ENCODE data around the gene KCNK10.

Gene KCNK10

DNA sequence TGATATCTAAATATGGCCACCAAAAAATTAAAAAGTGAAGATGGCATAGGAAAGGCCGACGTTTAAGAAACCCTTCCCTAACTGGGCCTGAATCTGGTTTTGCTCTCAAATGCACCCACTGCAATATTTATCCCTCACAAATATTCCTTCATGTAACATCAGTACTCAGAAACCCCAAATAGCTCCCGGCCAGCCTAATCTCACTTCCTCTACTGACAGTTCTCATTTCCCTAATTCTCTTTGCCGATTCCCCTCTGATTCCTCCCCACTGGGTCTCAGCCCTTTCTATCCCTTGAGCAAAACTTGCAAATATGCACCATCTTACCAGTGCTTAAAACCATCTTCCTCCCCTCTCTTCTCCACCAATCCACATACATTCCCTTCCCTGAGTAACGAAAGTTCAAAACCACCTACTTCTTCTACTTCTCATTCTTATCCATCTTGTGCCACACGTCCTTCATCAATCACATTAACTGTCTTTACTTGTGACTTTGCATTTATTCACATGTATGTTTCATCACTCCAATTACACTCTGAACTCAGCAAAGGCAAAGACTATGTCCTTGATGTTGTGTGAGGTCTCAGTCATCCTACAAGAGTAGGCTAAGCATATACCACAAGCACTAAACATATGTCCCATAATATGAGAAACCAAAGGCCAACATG is 23.1 kb downstream of the KCNK10 start:
- Histone ChIP-seq H3K9ac (ENCODE audit: low read length in 2 of 2) (no peak overlapping the region), H3K9me3 (ENCODE audit: control insufficient read depth in 2 of 2, low read length in 2 of 2) (peaks cover 2% of the 10 kb centered on the region in 2 donors), H3K36me3 (ENCODE audit: control insufficient read depth in 2 of 2, insufficient read depth in 2 of 2, low read length in 2 of 2) (no peaks in the 10 kb centered on the region), H3K4me1 (ENCODE audit: control insufficient read depth, insufficient read depth, low read length) (no peaks in the 10 kb centered on the region), H3K27ac (ENCODE audit: low read length) (no peak overlapping the region), H3K4me3 (ENCODE audit: low read length in 2 of 2) (no peak overlapping the region), H3K27me3 (ENCODE audit: control insufficient read depth in 1 of 2, insufficient read depth in 2 of 2, low read length in 2 of 2) (no peaks in the 10 kb centered on the region)

DNA sequence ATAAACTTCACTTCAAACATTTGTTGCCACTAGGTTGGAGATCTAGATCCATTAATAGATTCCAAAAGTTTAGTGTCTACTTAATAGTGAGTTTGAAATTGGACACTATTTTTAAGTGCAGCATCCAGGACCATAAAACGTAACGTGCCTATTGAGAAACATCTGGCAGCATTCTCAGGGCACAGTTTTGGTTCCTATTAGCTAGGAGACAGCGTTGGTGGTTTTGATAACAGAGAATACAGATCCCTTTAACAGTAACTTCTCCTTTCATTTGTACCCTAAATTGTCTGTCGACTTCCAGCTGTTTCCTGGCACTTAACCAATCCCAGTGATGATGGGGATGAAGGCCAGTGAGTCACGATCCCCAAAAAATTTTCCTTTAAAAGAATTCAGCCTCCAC is 25.8 kb downstream of the KCNK10 start:
- Histone ChIP-seq H3K27ac (ENCODE audit: low read length) (no peak overlapping the region), H3K36me3 (ENCODE audit: control insufficient read depth in 2 of 2, insufficient read depth in 2 of 2, low read length in 2 of 2) (no peaks in the 10 kb centered on the region), H3K27me3 (ENCODE audit: control insufficient read depth in 1 of 2, insufficient read depth in 2 of 2, low read length in 2 of 2) (peaks cover 0 to 2% of the 10 kb centered on the region in 2 donors), H3K4me1 (ENCODE audit: control insufficient read depth, insufficient read depth, low read length) (no peaks in the 10 kb centered on the region), H3K9ac (ENCODE audit: low read length in 2 of 2) (no peak overlapping the region), H3K9me3 (ENCODE audit: control insufficient read depth in 2 of 2, low read length in 2 of 2) (peaks cover 0 to 2% of the 10 kb centered on the region in 2 donors), H3K4me3 (ENCODE audit: low read length in 2 of 2) (no peak overlapping the region)

DNA sequence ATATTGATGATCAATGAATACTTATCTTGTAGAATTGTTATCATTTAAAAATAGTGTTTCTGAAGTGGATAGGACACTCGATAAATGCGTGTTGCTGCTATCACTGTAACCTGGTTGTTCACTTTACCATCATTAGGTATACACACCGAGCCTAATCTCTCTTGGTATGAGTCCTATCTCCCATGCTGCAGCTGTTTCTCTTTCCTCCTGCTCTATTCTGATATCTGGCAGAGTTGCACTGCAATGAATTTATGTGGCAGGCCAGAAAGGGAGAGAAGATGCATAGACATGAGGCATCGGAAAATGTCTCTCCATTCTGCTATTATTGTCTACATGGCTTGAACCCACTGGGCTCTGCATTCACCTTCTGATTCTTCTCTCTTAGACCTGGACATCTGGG is 26.7 kb downstream of the KCNK10 start:
- Histone ChIP-seq H3K4me3 (ENCODE audit: low read length in 2 of 2) (no peak overlapping the region), H3K9me3 (ENCODE audit: control insufficient read depth in 2 of 2, low read length in 2 of 2) (no peaks in the 10 kb centered on the region), H3K27me3 (ENCODE audit: control insufficient read depth in 1 of 2, insufficient read depth in 2 of 2, low read length in 2 of 2) (peaks cover 0 to 2% of the 10 kb centered on the region in 2 donors), H3K36me3 (ENCODE audit: control insufficient read depth in 2 of 2, insufficient read depth in 2 of 2, low read length in 2 of 2) (no peaks in the 10 kb centered on the region), H3K27ac (ENCODE audit: low read length) (no peak overlapping the region), H3K9ac (ENCODE audit: low read length in 2 of 2) (no peak overlapping the region), H3K4me1 (ENCODE audit: control insufficient read depth, insufficient read depth, low read length) (no peaks in the 10 kb centered on the region)

DNA sequence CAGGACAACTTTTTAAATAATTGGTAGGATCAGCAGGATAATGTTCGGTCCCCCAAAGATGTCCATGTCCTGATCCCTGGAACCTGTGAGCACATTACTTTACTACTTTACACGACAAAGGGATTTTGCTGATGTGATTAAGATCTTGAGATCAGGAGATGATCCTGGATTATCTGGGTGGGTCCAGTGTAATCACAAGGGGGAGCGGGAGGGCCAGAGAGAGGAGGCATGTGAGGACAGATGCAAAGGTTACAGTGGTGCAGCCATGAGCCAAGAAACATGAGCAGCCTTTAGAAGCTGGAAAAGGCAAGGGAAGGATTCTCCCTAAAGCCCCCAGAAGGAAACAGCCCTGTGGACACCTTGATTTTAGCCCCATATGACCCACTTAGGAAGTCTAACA is 33.1 kb downstream of the KCNK10 start:
- H3K36me3 ChIP-seq (ENCODE audit: control insufficient read depth in 2 of 2, insufficient read depth in 2 of 2, low read length in 2 of 2), result no peaks in the 10 kb centered on the region
- no peak overlapping the region for H3K9ac ChIP-seq (ENCODE audit: low read length in 2 of 2)
- peaks cover 0 to 2% of the 10 kb centered on the region in 2 donors for H3K27me3 ChIP-seq (ENCODE audit: control insufficient read depth in 1 of 2, insufficient read depth in 2 of 2, low read length in 2 of 2)
- H3K9me3 ChIP-seq (ENCODE audit: control insufficient read depth in 2 of 2, low read length in 2 of 2), result peaks cover 5 to 6% of the 10 kb centered on the region in 2 donors
- no peak overlapping the region for H3K27ac ChIP-seq (ENCODE audit: low read length)
- no peak overlapping the region for H3K4me3 ChIP-seq (ENCODE audit: low read length in 2 of 2)
- no peaks in the 10 kb centered on the region for H3K4me1 ChIP-seq (ENCODE audit: control insufficient read depth, insufficient read depth, low read length)

DNA sequence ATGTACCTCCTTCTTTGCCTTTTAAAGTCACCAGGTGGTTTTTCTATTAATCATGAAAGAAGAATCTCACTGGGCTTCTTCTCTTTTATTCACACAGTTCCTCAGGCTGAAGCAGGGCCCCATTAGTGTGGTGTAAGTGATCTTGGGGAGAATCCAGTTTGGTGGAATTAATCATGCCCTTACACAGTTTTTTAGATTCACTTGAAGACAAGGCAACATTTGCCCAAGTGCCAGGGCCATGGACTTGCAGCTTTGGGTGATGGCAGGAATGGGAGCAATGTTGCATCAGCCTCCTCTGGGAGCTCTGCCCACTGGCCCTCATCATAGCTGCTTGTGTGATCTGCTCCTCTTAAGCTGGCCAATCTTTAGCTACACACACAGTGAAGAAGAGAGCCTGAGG is 33.8 kb downstream of the KCNK10 start:
- no peaks in the 10 kb centered on the region for H3K36me3 ChIP-seq (ENCODE audit: control insufficient read depth in 2 of 2, insufficient read depth in 2 of 2, low read length in 2 of 2)
- no peak overlapping the region for H3K27ac ChIP-seq (ENCODE audit: low read length)
- no peak overlapping the region for H3K9ac ChIP-seq (ENCODE audit: low read length in 2 of 2)
- peaks cover 5 to 6% of the 10 kb centered on the region in 2 donors for H3K9me3 ChIP-seq (ENCODE audit: control insufficient read depth in 2 of 2, low read length in 2 of 2)
- no peak overlapping the region for H3K4me3 ChIP-seq (ENCODE audit: low read length in 2 of 2)
- no peaks in the 10 kb centered on the region for H3K4me1 ChIP-seq (ENCODE audit: control insufficient read depth, insufficient read depth, low read length)
- H3K27me3 ChIP-seq (ENCODE audit: control insufficient read depth in 1 of 2, insufficient read depth in 2 of 2, low read length in 2 of 2), result peaks cover 0 to 2% of the 10 kb centered on the region in 2 donors

DNA sequence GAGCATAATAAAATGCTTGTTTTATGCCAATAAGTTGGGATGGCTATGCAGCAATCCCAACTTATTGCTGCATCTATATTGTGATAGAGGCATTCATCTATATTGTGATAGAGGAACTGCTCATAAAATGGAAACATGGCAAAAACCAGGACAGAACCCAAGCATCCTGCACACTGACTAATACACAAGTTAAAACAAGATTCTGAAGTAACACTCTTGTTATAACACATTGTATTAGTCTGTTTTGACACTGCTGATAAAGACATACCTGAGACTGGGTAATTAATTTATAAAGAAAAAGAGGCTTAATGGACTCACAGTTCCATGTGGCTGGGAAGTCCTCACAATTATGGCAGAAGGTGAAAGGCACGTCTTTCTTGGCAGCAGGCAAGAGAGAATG is 36.8 kb downstream of the KCNK10 start:
- Histone ChIP-seq H3K9ac (ENCODE audit: low read length in 2 of 2) (no peak overlapping the region), H3K27ac (ENCODE audit: low read length) (no peak overlapping the region), H3K4me3 (ENCODE audit: low read length in 2 of 2) (no peak overlapping the region), H3K27me3 (ENCODE audit: control insufficient read depth in 1 of 2, insufficient read depth in 2 of 2, low read length in 2 of 2) (no peaks in the 10 kb centered on the region), H3K4me1 (ENCODE audit: control insufficient read depth, insufficient read depth, low read length) (no peaks in the 10 kb centered on the region), H3K36me3 (ENCODE audit: control insufficient read depth in 2 of 2, insufficient read depth in 2 of 2, low read length in 2 of 2) (no peaks in the 10 kb centered on the region), H3K9me3 (ENCODE audit: control insufficient read depth in 2 of 2, low read length in 2 of 2) (peaks cover 5 to 6% of the 10 kb centered on the region in 2 donors)

DNA sequence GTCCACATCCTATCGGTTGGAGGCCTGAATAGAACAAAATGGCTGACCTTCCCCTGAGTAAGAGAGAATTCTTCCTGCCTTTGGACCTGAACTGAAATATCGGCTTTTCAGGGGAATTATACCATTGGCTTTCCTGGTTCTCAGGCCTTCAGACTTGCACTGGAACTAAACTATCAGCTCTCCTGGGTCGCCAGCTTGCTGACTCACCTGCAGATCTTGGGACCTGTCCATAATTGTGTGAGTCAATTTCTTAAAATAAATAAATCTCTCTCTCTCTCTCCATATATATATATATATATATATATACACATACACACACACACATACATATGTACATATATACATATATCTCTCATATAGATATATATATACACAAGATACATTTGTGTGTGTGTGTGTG is 41.6 kb downstream of the KCNK10 start:
- no peak overlapping the region for H3K27ac ChIP-seq (ENCODE audit: low read length)
- no peaks in the 10 kb centered on the region for H3K27me3 ChIP-seq (ENCODE audit: control insufficient read depth in 1 of 2, insufficient read depth in 2 of 2, low read length in 2 of 2)
- no peak overlapping the region for H3K9ac ChIP-seq (ENCODE audit: low read length in 2 of 2)
- no peaks in the 10 kb centered on the region for H3K4me1 ChIP-seq (ENCODE audit: control insufficient read depth, insufficient read depth, low read length)
- no peak overlapping the region for H3K4me3 ChIP-seq (ENCODE audit: low read length in 2 of 2)
- no peaks in the 10 kb centered on the region for H3K36me3 ChIP-seq (ENCODE audit: control insufficient read depth in 2 of 2, insufficient read depth in 2 of 2, low read length in 2 of 2)
- peaks cover 4 to 5% of the 10 kb centered on the region in 2 donors for H3K9me3 ChIP-seq (ENCODE audit: control insufficient read depth in 2 of 2, low read length in 2 of 2)

DNA sequence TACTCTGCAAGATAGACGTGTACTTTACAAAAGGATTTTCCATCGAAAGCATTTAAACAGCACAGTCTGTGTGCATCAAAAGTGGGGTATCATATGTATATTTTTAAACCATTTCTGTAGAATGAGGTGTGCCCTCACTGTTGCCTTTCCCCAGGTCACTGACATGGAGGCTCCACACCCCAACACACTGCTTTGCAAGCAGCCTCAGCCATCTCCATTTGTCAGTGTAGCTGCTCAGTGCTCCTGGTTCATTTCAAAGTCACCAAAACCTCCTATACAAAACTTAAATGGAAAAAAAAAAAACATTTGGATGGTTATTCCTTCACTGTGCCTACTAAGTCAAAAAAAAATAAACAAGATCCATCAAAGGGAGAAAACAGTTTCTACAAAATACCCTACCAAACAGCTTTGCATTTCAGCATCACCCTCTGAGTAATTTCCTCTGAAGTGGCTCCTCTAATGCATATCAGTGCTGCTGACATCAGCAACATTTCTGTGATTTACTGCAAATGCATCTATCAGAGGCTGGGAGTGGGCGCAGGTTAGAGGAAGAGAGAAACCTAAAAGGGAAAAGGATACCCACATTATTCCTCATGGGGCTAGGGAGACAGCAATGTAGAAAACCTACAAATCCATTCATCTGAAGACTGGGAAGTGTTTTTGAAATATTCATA is 46.0 kb downstream of the KCNK10 start:
- Histone ChIP-seq H3K9me3 (ENCODE audit: control insufficient read depth in 2 of 2, low read length in 2 of 2) (no peaks in the 10 kb centered on the region), H3K9ac (ENCODE audit: low read length in 2 of 2) (no peak overlapping the region), H3K4me3 (ENCODE audit: low read length in 2 of 2) (no peak overlapping the region), H3K27me3 (ENCODE audit: control insufficient read depth in 1 of 2, insufficient read depth in 2 of 2, low read length in 2 of 2) (no peaks in the 10 kb centered on the region), H3K36me3 (ENCODE audit: control insufficient read depth in 2 of 2, insufficient read depth in 2 of 2, low read length in 2 of 2) (no peaks in the 10 kb centered on the region), H3K4me1 (ENCODE audit: control insufficient read depth, insufficient read depth, low read length) (no peaks in the 10 kb centered on the region), H3K27ac (ENCODE audit: low read length) (no peak overlapping the region)

DNA sequence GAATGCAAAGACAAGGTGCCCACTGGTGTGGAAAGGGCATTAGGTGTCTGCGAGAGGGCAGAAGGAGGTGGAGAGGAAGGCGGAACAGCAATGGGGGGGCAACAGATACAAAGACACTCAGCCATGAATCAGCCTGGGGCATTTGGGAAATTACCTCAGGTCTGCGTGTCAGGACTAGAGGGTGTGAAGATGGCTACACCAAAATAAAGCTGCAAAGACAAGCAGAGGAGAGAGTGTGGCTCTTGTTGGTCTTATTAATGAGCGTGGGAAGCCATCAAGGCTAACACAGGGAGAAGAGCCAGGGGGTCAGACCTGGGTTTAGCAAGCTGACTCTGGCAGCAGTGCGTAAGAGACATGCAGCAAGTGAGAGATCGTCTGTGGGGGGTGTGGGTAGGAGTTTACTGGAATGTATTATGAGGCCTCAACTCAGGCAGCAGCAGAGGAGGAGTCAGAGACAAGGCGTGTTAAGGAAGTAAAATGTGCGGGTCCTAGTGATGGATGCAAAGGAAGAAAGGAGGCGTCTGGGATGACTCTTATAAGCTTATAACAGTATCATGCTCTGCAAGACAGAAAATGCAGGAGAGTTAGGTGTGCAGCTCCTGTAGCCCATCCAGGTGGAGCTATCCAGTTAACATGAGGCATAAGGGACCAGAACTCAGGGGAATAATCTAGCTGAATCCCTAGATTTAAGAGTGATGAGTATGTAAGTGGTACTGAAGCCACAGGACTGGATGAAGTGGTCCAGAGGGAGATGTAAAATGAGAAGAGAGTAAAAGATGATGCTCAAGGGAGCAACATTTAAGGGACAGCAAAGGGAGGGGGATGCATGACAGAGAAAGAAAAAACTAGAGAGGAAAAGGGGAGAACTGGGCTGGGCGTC is 50.4 kb downstream of the KCNK10 start:
- Histone ChIP-seq H3K9ac (ENCODE audit: low read length in 2 of 2) (no peak overlapping the region), H3K4me1 (ENCODE audit: control insufficient read depth, insufficient read depth, low read length) (no peaks in the 10 kb centered on the region), H3K36me3 (ENCODE audit: control insufficient read depth in 2 of 2, insufficient read depth in 2 of 2, low read length in 2 of 2) (no peaks in the 10 kb centered on the region), H3K27ac (ENCODE audit: low read length) (no peak overlapping the region), H3K9me3 (ENCODE audit: control insufficient read depth in 2 of 2, low read length in 2 of 2) (no peaks in the 10 kb centered on the region), H3K4me3 (ENCODE audit: low read length in 2 of 2) (no peak overlapping the region), H3K27me3 (ENCODE audit: control insufficient read depth in 1 of 2, insufficient read depth in 2 of 2, low read length in 2 of 2) (peaks cover 0 to 2% of the 10 kb centered on the region in 2 donors)

DNA sequence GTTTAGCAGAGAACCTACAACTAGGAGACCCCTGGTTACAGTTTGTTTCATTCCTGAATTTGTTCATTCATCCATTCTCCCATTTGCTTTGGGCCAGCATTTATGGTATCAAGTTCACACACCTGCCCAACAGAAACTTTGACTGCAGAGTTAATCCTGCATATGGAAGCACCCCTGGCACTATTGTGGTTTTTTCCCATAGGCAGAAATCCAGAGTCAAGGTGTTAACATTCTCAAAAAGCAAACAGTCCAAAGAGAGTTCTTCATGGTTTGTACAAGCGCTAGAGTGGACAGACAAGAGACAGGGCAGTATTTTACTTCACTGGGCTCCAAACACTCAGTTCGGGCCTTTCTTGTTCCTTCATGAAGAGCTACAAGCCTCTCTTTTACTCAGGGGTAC is 51.9 kb downstream of the KCNK10 start:
- Histone ChIP-seq H3K4me1 (ENCODE audit: control insufficient read depth, insufficient read depth, low read length) (no peaks in the 10 kb centered on the region), H3K27ac (ENCODE audit: low read length) (no peak overlapping the region), H3K36me3 (ENCODE audit: control insufficient read depth in 2 of 2, insufficient read depth in 2 of 2, low read length in 2 of 2) (no peaks in the 10 kb centered on the region), H3K9ac (ENCODE audit: low read length in 2 of 2) (no peak overlapping the region), H3K4me3 (ENCODE audit: low read length in 2 of 2) (no peak overlapping the region), H3K9me3 (ENCODE audit: control insufficient read depth in 2 of 2, low read length in 2 of 2) (no peaks in the 10 kb centered on the region), H3K27me3 (ENCODE audit: control insufficient read depth in 1 of 2, insufficient read depth in 2 of 2, low read length in 2 of 2) (peaks cover 0 to 2% of the 10 kb centered on the region in 2 donors)

All from stomach smooth muscle (tissue), 2 donors.